H9 (cell line): ENCODE measurements around the gene UBE2G1. TPM values are rescaled to one million over a fixed set of nuclear protein-coding genes. Genes with fewer than 3 reads are reported as not detected.

Source experiments
- DNase-seq: peaks from one replicate; pipeline ENCODE4 v3.0.0-alpha.2; 2017
- H2AFZ ChIP-seq: one replicate; pipeline ENCODE4 v1.6.1; 2013; ENCODE audit warnings: mild to moderate bottlenecking, low read length, control low read depth, moderate library complexity
- H2AK5ac ChIP-seq: 2 replicates; pipeline ENCODE4 v1.6.1; 2013; ENCODE audit warnings: low read length, control low read depth, mixed read lengths; ENCODE audit not compliant: insufficient read length
- H2BK120ac ChIP-seq: one replicate; pipeline ENCODE4 v1.6.1; 2013; ENCODE audit warnings: low read depth, mild to moderate bottlenecking, low read length, control low read depth, inconsistent platforms; ENCODE audit not compliant: poor library complexity, severe bottlenecking
- H2BK12ac ChIP-seq: 2 replicates; pipeline ENCODE4 v1.6.1; 2013; ENCODE audit warnings: low read length, control low read depth, mixed read lengths, low read depth; ENCODE audit not compliant: insufficient read length
- H2BK15ac ChIP-seq: 2 replicates; pipeline ENCODE4 v1.6.1; 2013; ENCODE audit warnings: low read depth, low read length, control low read depth
- H2BK20ac ChIP-seq: one replicate; pipeline ENCODE4 v1.6.1; 2013; ENCODE audit warnings: low read depth, mild to moderate bottlenecking, low read length, control low read depth, inconsistent platforms; ENCODE audit not compliant: poor library complexity, severe bottlenecking
- H2BK5ac ChIP-seq: 2 replicates; pipeline ENCODE4 v1.6.1; 2013; ENCODE audit warnings: low read length, control low read depth, mixed read lengths; ENCODE audit not compliant: insufficient read length
- H3K14ac ChIP-seq: 2 replicates; pipeline ENCODE4 v1.6.1; 2013; ENCODE audit warnings: low read length, control low read depth; ENCODE audit not compliant: insufficient read depth
- H3K18ac ChIP-seq: 2 replicates; pipeline ENCODE4 v1.6.1; 2013; ENCODE audit warnings: low read depth, mild to moderate bottlenecking, mixed read lengths, low read length, control low read depth; ENCODE audit not compliant: insufficient read length
- H3K23ac ChIP-seq: 2 replicates; pipeline ENCODE4 v1.6.1; 2013; ENCODE audit warnings: low read length, control low read depth, mixed read lengths, low read depth; ENCODE audit not compliant: insufficient read length
- H3K23me2 ChIP-seq: 2 replicates; pipeline ENCODE4 v1.6.1; 2013; ENCODE audit warnings: low read depth, mild to moderate bottlenecking, mixed read lengths, low read length, control low read depth; ENCODE audit not compliant: insufficient read length, poor library complexity, severe bottlenecking
- H3K27ac ChIP-seq: 2 replicates; pipeline ENCODE4 v1.5.1; 2013; ENCODE audit warnings: low read length, control low read depth, mixed read lengths, low read depth; ENCODE audit not compliant: insufficient read length
- H3K27me3 ChIP-seq: 2 replicates; pipeline ENCODE4 v1.6.1; 2013; ENCODE audit warnings: low read length, control low read depth, inconsistent platforms; ENCODE audit not compliant: insufficient read depth
- H3K4ac ChIP-seq: 2 replicates; pipeline ENCODE4 v1.6.1; 2013; ENCODE audit warnings: low read depth, mild to moderate bottlenecking, control low read depth, inconsistent platforms, low read length, moderate library complexity
- H3K4me1 ChIP-seq: 2 replicates; pipeline ENCODE4 v1.6.1; 2013; ENCODE audit warnings: low read length, control low read depth, inconsistent platforms; ENCODE audit not compliant: insufficient read depth
- H3K4me2 ChIP-seq: 2 replicates; pipeline ENCODE4 v1.6.1; 2013; ENCODE audit warnings: low read length, control low read depth, mixed read lengths; ENCODE audit not compliant: insufficient read length, insufficient read depth
- H3K56ac ChIP-seq: 2 replicates; pipeline ENCODE4 v1.6.1; 2013; ENCODE audit warnings: low read depth, mild to moderate bottlenecking, mixed read lengths, low read length, control low read depth; ENCODE audit not compliant: insufficient read length
- H3K79me1 ChIP-seq: 2 replicates; pipeline ENCODE4 v1.6.1; 2013; ENCODE audit warnings: low read depth, mild to moderate bottlenecking, moderate library complexity, low read length, control low read depth, inconsistent platforms; ENCODE audit not compliant: insufficient read depth, poor library complexity, severe bottlenecking
- H3K79me2 ChIP-seq: 2 replicates; pipeline ENCODE4 v1.6.1; 2013; ENCODE audit warnings: low read length, control low read depth, inconsistent platforms; ENCODE audit not compliant: insufficient read depth
- H3K9ac ChIP-seq: 2 replicates; pipeline ENCODE4 v1.6.1; 2013; ENCODE audit warnings: low read length, control low read depth, mixed read lengths; ENCODE audit not compliant: insufficient read length; ENCODE audit errors: extremely low read depth
- H3K9me3 ChIP-seq: one replicate; pipeline ENCODE4 v1.6.1; 2013; ENCODE audit warnings: low read depth, low read length, inconsistent platforms; ENCODE audit not compliant: control insufficient read depth
- H3T11ph ChIP-seq: one replicate; pipeline ENCODE4 v1.6.1; 2013; ENCODE audit warnings: mild to moderate bottlenecking, low read length, control low read depth, inconsistent platforms
- H4K20me1 ChIP-seq: one replicate; pipeline ENCODE4 v1.6.1; 2013; ENCODE audit not compliant: control insufficient read depth, insufficient read length, insufficient read depth
- H4K5ac ChIP-seq: 2 replicates; pipeline ENCODE4 v1.6.1; 2013; ENCODE audit warnings: low read depth, mild to moderate bottlenecking, mixed read lengths, low read length, control low read depth; ENCODE audit not compliant: insufficient read length
- H4K8ac ChIP-seq: replicated peaks from 2 replicates; pipeline ENCODE4 v1.6.1; 2013; ENCODE audit warnings: low read length, control low read depth, mixed read lengths, low read depth; ENCODE audit not compliant: insufficient read length
- H4K91ac ChIP-seq: 2 replicates; pipeline ENCODE4 v1.6.1; 2013; ENCODE audit warnings: low read depth, mild to moderate bottlenecking, moderate library complexity, mixed read lengths, low read length, control low read depth; ENCODE audit not compliant: insufficient read length
- H3K27ac Mint-ChIP-seq, 3 experiments: 2 replicates in 2 of 3; 3 replicates in 1 of 3; pipeline ENCODE4 v1.8.0; 2020 to 2021; ENCODE audit warnings: mixed read lengths in 3 of 3, mild to moderate bottlenecking in 1 of 3, moderate library complexity in 1 of 3
- H3K27me3 Mint-ChIP-seq: 2 replicates; pipeline ENCODE4 v1.8.0; 2021; ENCODE audit warnings: low read depth, mild to moderate bottlenecking, moderate library complexity, mixed read lengths
- H3K36me3 Mint-ChIP-seq, 3 experiments: 2 replicates in 2 of 3; 3 replicates in 1 of 3; pipeline ENCODE4 v1.8.0; 2020 to 2021; ENCODE audit warnings: low read depth in 3 of 3, mixed read lengths in 3 of 3; ENCODE audit not compliant: insufficient read depth in 1 of 3
- H3K4me1 Mint-ChIP-seq, 2 experiments: 2 replicates each; pipeline ENCODE4 v1.8.0; 2020; ENCODE audit warnings: mixed read lengths in 2 of 2
- H3K4me3 Mint-ChIP-seq, 2 experiments: 2 replicates in 1 of 2; 3 replicates in 1 of 2; pipeline ENCODE4 v1.8.0; 2020 to 2021; ENCODE audit warnings: mild to moderate bottlenecking in 2 of 2, mixed read lengths in 2 of 2, moderate library complexity in 1 of 2
- H3K9me3 Mint-ChIP-seq, 2 experiments: 2 replicates in 1 of 2; 3 replicates in 1 of 2; pipeline ENCODE4 v1.8.0; 2020; ENCODE audit warnings: mild to moderate bottlenecking in 2 of 2, mixed read lengths in 2 of 2, moderate library complexity in 1 of 2
- WGBS: extraction: QIAGEN DNeasy Blood & Tissue Kit; methylation state at CpG from one replicate; pipeline ENCODE4 v1.1.7; 2013; ENCODE audit warnings: missing lambda C conversion rate, low lambda C conversion rate, mixed read lengths; ENCODE audit not compliant: insufficient read length; ENCODE audit errors: extremely low coverage; 5-methylcytosine and 5-hydroxymethylcytosine counted together
- total RNA-seq: library from RNA; stranded (reverse); gene quantifications from 2 replicates; pipeline ENCODE4 v1.2.1, GENCODE V29; 2021
- TF ChIP-seq, protein P1 (sequence below): fragments of 200-600 bp; sonication (generic); conservative IDR thresholded peaks from 3 replicates; pipeline ENCODE4 v1.8.0; 2021; ENCODE audit warnings: antibody characterized with exemption, mild to moderate bottlenecking

The UBE2G1 gene
- total RNA-seq, 1 experiment from 2014 or later = 188 TPM

DNA sequence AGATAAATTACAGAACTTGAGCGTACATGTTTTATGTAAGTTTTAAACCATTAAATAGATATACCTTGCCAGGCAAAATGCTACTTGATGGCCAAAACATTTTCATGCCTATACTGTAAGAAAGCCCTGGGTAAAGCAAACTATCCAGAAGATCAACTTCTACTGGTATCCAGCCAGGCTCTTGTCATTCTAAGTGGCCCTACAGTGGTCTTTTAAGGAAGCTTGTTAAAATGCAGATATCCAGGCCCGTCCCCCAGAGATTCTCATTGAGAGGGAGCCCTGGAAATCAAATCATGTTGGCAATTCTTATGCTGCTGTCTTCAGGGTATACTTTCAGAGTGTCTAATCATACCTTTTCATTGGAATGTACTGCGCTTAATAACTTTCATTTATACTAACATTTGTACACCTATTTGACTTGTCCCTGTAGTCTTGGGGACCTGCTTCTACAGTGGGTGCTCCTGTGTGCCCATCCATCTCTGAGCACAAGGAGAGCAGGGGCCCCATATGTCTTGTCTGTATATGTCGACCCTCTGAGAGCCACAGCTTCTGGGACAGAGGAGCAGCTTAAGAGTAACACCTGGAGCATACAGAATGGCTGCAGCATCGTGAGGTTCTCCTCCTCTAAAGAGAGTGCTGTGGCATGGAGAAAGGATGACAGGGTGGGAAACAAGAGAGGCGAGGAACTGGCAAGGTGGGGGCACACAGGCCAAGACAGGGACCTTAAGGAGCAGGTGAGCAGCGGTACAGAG is 59.1 kb downstream of the UBE2G1 start:
- Histone ChIP-seq H2BK15ac (no peak overlapping the region), H2BK120ac (no peak overlapping the region), H3K9ac (no peak overlapping the region), H2BK12ac (no peak overlapping the region), H3K23ac (no peak overlapping the region), H3K4ac (no peak overlapping the region), H2AK5ac (no peak overlapping the region), H3K4me1 (peaks cover 9% of the 10 kb centered on the region; the same call in 1 of the 2 replicates), H2AFZ (no peak overlapping the region), H2BK5ac (no peak overlapping the region), H3K79me2 (peaks cover 27% of the 10 kb centered on the region; the same call in 1 of the 2 replicates), H4K20me1 (peaks cover 2% of the 10 kb centered on the region), H3T11ph (no peak overlapping the region), H3K23me2 (no peaks in the 10 kb centered on the region), H4K8ac (no peak overlapping the region), H3K14ac (no peak overlapping the region), H4K5ac (no peak overlapping the region), H4K91ac (no peak overlapping the region), H3K27me3 (no peaks in the 10 kb centered on the region), H3K79me1 (peaks cover 3% of the 10 kb centered on the region), H3K9me3 (no peaks in the 10 kb centered on the region), H2BK20ac (no peak overlapping the region), H3K56ac (no peak overlapping the region), H3K27ac (no peak overlapping the region), H3K18ac (no peak overlapping the region), H3K4me2 (peak overlapping the region; percentile 16)
- H3K36me3 Mint-ChIP-seq = peaks cover 38 to 63% (median 44%) of the 10 kb centered on the region in 3 experiments
- DNase-seq = peak; percentile 67
- peak overlapping the region; percentile 42 to 53 for H3K4me3 Mint-ChIP-seq
- no CpG with 5 or more reads among the region's 7 CpGs for WGBS
- TF ChIP-seq, protein P1, sequence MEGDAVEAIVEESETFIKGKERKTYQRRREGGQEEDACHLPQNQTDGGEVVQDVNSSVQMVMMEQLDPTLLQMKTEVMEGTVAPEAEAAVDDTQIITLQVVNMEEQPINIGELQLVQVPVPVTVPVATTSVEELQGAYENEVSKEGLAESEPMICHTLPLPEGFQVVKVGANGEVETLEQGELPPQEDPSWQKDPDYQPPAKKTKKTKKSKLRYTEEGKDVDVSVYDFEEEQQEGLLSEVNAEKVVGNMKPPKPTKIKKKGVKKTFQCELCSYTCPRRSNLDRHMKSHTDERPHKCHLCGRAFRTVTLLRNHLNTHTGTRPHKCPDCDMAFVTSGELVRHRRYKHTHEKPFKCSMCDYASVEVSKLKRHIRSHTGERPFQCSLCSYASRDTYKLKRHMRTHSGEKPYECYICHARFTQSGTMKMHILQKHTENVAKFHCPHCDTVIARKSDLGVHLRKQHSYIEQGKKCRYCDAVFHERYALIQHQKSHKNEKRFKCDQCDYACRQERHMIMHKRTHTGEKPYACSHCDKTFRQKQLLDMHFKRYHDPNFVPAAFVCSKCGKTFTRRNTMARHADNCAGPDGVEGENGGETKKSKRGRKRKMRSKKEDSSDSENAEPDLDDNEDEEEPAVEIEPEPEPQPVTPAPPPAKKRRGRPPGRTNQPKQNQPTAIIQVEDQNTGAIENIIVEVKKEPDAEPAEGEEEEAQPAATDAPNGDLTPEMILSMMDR = no peak
- H3K4me1 Mint-ChIP-seq = peaks cover 58 to 61% of the 10 kb centered on the region in 2 experiments
- no peaks in the 10 kb centered on the region for H3K27me3 Mint-ChIP-seq
- peaks cover 13 to 16% of the 10 kb centered on the region in 2 experiments for H3K9me3 Mint-ChIP-seq
- H3K27ac Mint-ChIP-seq = peak overlapping the region; percentile 79 to 98 (median 90); a peak in 6 of 7 replicates
